GM19395 (cell line): ENCODE results near the gene IFNL2.
"Not testable (repeated sequence)": the region's sequence is repeated elsewhere in the genome, so short reads cannot be mapped to it uniquely, and the experiment has no call there.

ENCODE experiments used
- ATAC-seq: cut with Tn5 transposase; IDR thresholded peaks from one replicate; pipeline ENCODE4 v1.9.1; 2021; ENCODE audit warnings: mild to moderate bottlenecking, moderate library complexity; ENCODE audit not compliant: unreplicated experiment

Gene IFNL2

DNA sequence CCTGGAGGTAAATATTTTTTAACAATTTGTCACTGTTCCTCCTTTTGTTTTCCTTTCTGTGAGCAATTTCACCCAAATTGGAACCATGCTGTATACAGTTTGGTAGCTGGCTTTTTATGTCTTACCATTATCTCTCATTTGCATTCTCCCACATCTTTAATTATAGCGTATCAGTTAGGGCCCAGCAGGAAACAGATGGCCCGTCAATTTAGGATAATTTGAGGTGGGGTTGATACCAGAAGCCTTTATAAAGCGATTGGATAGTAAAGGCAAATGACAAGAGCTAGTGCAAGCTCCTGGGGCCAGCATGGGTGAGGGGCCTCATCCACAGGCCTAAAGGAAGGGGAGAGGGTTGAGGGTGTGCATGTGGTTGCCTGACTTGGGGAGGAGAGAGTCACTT is 15.7 kb upstream of the IFNL2 start:
- no peak for ATAC-seq

DNA sequence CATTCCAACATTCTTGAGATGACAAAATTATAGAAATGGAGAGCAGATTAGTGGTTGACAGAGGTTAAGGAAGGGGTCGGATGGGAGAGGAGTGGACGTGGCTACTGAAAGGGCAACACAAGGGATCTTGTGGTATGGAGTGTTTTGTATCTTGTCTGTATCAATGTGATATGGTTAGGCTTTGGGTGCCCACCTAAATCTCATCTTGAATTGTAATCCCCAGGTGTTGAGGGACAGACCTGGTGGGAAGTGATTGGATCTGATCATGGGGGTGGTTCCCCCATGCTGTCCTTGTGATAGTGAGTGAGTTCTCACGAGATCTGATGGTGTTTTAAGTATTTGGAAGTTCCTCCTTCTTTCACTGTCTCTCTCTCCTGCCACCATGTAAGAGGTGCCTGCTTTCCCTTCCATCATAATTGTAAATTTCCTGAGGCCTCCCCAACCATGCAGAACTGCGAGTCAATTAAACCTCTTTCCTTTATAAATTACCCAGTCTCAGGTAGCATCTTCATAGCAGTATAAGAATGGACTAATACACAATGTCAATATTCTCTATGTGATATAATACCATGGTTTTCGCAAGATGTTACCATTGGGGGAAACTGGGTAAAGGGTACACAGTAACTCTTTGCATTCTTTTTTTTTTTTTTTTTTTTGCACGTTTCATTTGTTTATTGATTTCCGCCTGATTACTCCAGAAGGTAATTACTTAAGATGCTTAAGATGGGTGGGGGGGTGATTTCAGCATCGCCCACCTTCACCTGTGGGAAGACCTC is 14.6 kb upstream of the IFNL2 start:
- ATAC-seq: no peak

GRCh38 chr19:39254531-39255345 is 13.5 kb upstream of the IFNL2 start:
- ATAC-seq: no peak

GRCh38 chr19:39257227-39257626 is 11.0 kb upstream of the IFNL2 start:
- ATAC-seq: no peak

DNA sequence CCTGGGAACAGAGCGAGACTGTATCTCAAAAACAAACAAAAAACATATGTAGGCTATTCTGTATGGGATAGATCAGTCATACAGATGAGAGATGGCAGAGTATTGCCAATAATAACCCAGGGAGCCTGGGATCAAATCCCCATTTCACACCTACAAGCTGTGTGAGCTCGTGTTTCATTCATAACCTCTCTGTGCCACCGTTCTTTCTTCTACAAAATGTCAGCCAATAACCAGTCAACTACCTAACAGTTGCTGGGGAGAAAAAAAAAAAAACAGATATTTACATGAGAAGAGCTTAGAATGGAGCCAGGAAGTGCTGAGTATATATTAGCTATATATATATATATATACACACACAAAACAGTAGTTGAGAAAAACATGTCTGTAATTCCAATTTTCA is 6.5 kb upstream of the IFNL2 start:
- no peak for ATAC-seq

- no peak for ATAC-seq
Measured at GRCh38 chr19:39262496-39262895, 5.7 kb upstream of the IFNL2 start.

DNA sequence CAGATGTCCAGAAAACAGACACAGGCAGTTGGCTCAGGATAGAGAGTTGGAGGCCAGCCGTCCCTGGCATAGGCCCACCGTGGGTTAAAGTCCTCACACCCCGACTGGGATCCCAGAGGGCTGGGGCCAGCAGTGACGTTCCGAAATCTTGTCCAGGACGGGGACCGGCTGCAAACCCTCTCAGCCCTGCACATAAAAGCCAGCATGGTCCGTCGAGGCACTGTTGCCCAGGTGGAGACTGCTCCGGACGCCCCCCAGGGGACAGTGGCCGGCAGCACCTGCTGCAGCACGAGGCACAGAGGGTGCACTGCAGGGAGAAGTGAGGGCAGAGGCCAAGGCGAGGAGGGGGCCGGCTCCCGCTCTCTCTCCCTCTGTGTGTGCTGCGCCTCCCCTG is 4.3 kb upstream of the IFNL2 start:
- ATAC-seq: no peak

DNA sequence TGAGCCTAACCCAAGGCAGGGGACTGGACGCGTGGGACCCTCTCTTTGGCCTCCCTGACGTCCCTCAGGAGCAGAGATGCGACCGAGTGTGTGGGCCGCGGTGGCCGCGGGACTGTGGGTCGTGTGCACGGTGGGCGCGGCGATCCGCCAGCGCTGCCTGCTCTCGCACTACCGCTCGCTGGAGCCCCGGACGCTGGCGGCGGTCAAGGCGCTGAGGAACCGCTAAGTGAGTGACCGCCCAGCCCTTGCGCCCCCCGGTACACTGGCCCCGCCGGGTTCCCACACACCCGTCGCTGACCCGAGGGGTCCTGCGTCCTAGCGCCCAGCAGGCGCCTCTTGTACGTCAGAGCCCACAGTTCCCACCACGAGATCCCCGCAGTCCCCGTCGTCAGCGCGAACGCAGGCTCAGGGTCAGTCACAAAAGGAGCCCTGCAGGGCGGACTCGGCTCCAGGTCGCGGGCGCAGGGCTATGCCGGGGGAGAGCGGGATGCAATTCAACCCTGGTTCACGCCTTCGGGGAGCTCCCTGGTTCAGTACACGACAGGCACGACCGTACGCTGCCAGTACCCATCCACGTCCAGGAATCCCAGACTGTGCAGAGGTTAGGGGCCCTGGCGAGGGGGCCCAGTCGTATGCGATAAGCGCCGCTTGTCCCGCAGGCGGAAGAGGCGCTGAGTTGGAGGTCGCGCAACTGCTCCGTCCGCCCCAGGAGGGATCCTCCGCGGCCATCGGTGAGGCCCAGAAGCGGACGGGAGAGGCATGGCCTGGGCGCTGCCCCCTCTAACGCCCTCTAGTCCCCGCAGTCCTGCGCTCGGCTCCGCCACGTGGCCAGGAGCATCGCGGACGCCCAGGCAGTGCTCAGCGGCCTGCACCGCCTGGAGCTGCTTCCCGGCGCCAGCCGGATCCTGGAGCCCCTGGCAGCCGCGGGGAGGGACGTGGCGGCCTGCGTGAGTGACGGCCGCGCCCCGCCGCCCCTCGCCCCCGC is 3.6 kb upstream of the IFNL2 start:
- ATAC-seq: no peak

GRCh38 chr19:39265321-39265916 is 2.8 kb upstream of the IFNL2 start:
- no peak for ATAC-seq

DNA sequence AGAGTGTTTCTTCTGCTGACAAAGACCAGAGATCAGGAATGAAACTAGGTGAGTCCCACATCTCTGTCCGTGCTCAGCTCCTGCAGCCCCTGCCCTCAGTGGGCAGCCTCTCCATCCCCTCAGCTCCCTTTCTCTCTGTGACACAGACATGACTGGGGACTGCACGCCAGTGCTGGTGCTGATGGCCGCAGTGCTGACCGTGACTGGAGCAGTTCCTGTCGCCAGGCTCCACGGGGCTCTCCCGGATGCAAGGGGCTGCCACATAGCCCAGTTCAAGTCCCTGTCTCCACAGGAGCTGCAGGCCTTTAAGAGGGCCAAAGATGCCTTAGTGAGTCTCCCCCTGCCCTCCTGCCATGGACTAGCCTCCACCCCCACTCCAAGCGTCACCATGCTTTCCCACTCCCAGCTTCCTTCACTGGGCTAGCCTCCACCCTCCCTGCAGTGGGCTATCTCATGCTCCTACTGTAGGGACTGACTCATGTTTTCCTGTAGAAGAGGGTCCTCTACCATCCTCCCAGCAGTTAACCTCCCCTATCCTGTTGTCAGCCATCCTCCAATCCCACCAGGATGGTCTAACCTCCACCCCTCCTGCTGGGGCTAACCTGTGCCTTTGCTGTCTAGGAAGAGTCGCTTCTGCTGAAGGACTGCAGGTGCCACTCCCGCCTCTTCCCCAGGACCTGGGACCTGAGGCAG is 481 bp downstream of the IFNL2 start:
- not testable (repeated sequence) for ATAC-seq

DNA sequence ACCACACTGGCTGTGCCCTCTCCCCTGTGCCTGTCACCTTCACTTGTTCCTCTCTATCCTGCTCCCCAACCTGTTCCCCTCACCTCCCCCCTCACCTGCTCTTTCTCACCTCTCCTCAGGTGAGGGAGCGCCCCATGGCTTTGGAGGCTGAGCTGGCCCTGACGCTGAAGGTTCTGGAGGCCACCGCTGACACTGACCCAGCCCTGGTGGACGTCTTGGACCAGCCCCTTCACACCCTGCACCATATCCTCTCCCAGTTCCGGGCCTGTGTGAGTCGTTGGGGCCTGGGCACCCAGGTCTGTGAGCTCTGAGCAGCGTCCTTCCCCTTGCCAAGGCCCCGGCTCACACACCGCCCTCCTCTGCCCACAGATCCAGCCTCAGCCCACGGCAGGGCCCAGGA is 1.2 kb downstream of the IFNL2 start:
- not testable (repeated sequence) for ATAC-seq

DNA sequence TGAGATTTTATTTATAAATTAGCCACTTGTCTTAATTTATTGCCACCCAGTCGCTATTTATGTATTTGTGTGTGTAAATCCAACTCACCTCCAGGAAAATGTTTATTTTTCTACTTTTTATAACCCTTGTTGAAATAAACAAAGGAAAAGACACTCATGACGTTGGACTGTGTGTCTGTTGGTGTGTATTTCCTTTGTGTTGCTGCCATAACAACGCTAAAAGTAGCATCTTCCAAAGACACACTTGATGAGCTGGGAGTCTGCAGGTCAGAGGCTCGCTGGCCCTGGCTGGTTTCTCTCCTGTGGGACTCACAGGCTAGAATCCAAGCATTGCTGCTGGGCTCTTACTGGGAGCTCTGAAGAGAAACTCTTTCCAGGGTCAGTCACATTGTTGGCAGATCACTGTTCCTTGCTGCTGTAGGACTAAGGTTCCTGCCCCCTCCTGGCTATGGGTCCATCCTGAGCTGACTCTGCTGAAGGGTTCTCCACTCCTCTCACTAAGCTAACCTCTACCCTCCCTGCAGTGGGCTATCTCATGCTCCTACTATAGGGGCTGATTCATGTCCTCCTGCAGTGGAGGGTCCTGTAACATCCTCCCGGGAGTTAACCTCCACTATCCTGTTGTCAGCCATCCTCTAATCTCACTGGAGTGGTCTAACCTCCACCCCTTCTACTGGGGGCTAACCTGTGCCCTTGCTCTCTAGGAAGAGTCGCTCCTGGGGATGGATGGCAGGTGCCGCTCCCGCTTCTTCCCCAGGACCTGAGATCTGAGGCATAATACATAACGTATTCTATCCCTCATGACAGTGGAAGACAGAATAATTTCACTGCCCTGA is 2.1 kb downstream of the IFNL2 start:
- ATAC-seq: no peak

DNA sequence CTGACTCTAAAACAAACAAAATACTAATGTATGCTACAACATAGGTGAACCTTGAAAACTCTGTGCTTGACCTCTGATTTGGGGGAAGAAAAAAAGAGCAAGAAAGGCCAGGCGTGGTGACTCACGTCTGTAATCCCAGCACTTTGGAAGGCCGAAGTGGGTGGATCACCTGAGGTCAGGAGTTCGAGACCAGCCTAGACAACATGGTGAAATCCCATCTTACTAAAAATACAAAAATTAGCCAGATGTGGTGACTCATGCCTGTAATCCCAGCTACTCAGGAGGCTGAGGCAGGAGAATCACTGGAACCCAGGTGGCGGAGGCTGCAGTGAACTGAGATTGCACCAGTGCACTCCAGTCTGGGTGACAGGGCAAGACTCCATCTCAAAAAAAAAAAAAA is 5.7 kb downstream of the IFNL2 start:
- ATAC-seq: not testable (repeated sequence)

- no peak for ATAC-seq
Measured at GRCh38 chr19:39275578-39275977, 7.4 kb downstream of the IFNL2 start.

- no peak for ATAC-seq
Measured at GRCh38 chr19:39276740-39277139, 8.5 kb downstream of the IFNL2 start.

DNA sequence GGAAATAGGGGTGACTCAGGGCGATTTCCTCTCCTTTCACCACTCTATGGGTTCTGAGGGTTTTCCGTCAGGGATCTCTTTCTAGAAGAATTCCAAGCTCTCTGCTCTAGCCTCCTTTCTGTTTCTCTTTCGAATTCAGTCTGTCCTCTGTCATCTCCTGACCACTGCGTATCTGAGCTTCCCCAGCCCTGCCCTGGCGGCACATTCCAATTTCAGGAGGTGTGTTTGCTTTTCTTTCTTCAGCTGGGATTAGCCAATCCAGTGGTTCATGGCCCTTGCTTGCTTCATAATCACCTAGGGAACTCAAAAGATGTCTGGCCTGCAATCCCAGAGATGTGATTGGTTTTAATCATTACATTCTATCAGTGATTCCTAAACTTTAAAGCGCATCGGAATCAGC is 9.4 kb downstream of the IFNL2 start:
- no peak for ATAC-seq

- ATAC-seq: no peak
Measured at GRCh38 chr19:39282021-39282420, 13.8 kb downstream of the IFNL2 start.

GRCh38 chr19:39284032-39284431 is 15.8 kb downstream of the IFNL2 start:
- no peak for ATAC-seq

DNA sequence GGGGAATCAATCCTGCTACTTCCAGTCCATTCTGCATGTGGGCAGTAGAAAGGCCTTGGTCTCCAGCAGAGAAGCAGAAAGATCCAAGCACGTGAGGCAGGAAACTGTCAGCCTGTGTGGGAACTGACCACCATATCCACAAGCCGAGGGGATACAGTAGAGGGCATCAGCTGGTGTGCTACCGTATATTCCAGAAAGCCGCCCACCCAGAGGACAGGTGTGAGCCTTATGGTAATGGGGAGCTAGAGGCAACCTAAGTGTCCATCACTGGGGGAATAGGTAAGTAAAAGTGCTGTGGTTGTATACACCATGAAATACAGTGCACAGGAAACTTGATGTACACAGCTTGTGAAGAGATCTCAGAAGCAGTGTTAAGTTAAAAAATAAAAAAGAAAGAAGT is 25.2 kb downstream of the IFNL2 start:
- ATAC-seq: no peak
